BLaER1 (cell line): Measurements from ENCODE around the gene TMCO6.

Experiments used
- H3K27ac ChIP-seq: shearing (Covaris generic); formaldehyde crosslinking; 2 replicates; pipeline ENCODE4 v1.8.1; 2022
- H3K27me3 ChIP-seq: shearing (Covaris generic); formaldehyde crosslinking; 2 replicates; pipeline ENCODE4 v1.8.1; 2022
- H3K36me3 ChIP-seq: shearing (Covaris generic); formaldehyde crosslinking; 2 replicates; pipeline ENCODE4 v1.8.1; 2022
- H3K4me1 ChIP-seq: shearing (Covaris generic); formaldehyde crosslinking; 2 replicates; pipeline ENCODE4 v1.8.1; 2022
- H3K4me2 ChIP-seq: shearing (Covaris generic); formaldehyde crosslinking; 2 replicates; pipeline ENCODE4 v1.8.1; 2022
- H3K4me3 ChIP-seq: shearing (Covaris generic); formaldehyde crosslinking; 2 replicates; pipeline ENCODE4 v1.8.1; 2022
- H3K9ac ChIP-seq: shearing (Covaris generic); formaldehyde crosslinking; 2 replicates; pipeline ENCODE4 v1.8.1; 2022
- H3K9me3 ChIP-seq: shearing (Covaris generic); formaldehyde crosslinking; 2 replicates; pipeline ENCODE4 v1.8.1; 2022
- H4K20me1 ChIP-seq: shearing (Covaris generic); formaldehyde crosslinking; 2 replicates; pipeline ENCODE4 v1.8.1; 2022
- Cebpa-rat ChIP-seq: shearing (Covaris generic); IDR thresholded peaks from 2 replicates; pipeline ENCODE4 v1.8.1; 2022

Gene TMCO6

GRCh38 chr5:140671472-140672125 lies 32.3 kb downstream of the TMCO6 start:
- H4K20me1 ChIP-seq: peaks cover 50% of the 10 kb centered on the region
- no peak overlapping the region for H3K27ac ChIP-seq
- H3K36me3 ChIP-seq: peaks cover 100% of the 10 kb centered on the region
- H3K4me3 ChIP-seq: no peak overlapping the region
- H3K9ac ChIP-seq: no peak overlapping the region
- H3K9me3 ChIP-seq: no peaks in the 10 kb centered on the region
- no peaks in the 10 kb centered on the region for H3K27me3 ChIP-seq
- TF ChIP-seq Cebpa-rat: no peak
- peaks cover 8% of the 10 kb centered on the region; the same call in 1 of the 2 replicates for H3K4me1 ChIP-seq
- H3K4me2 ChIP-seq: no peak overlapping the region

- no peak for TF ChIP-seq Cebpa-rat
- no peaks in the 10 kb centered on the region for H3K9me3 ChIP-seq
- H3K4me1 ChIP-seq: no peaks in the 10 kb centered on the region
- no peak overlapping the region for H3K4me2 ChIP-seq
- peaks cover 40% of the 10 kb centered on the region for H4K20me1 ChIP-seq
- no peak overlapping the region for H3K4me3 ChIP-seq
- H3K9ac ChIP-seq: no peak overlapping the region
- no peak overlapping the region for H3K27ac ChIP-seq
- H3K27me3 ChIP-seq: no peaks in the 10 kb centered on the region
- H3K36me3 ChIP-seq: peaks cover 100% of the 10 kb centered on the region
These were observed 33.4 kb downstream of the TMCO6 start for GRCh38 chr5:140672455-140673186.

DNA sequence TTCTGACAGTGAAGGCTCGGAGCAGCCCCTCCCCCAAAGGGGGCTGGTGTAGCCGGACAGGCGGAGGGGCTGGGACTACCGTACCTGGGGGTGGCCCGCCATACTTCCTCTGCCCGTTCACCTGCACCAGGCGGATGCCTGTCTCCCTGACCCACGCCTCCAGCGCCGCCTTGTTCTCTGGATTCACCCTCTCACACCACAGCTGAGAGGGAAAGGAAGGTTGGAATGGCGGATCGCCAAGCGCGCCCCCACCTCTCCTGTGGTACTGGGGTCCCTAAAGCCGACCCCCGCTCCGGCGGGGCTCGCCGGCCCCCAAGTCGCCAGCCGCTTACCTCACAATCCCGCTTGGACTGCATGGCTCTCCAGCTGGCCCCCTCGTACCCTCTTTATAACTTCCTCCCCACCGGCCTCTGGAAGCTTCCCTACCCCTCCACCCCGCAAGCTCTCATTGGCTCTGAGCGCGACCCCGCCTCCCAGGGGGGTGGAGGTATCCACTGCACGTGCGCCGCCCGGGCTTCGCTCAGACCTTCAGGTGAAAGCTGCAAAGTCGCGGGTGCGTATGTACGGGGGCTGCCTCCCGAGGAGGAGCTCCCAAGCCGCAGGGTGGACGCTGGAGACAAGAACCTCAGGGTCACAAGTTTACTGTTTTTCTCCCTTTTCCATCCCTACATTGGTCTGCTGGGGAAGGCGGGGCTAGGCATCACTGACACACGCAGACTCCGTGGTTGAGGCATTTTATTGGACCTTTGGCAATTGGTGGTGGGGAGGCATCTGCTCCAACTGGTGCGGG lies 34.1 kb downstream of the TMCO6 start, which contains the start of gene DND1:
DND1 (minus strand) TSS at position 390 of the 790 bp plus-strand sequence; CDS start at position 356, 34 bp downstream.
- H3K9ac ChIP-seq: no peak within 1 kb of the TSS

DNA sequence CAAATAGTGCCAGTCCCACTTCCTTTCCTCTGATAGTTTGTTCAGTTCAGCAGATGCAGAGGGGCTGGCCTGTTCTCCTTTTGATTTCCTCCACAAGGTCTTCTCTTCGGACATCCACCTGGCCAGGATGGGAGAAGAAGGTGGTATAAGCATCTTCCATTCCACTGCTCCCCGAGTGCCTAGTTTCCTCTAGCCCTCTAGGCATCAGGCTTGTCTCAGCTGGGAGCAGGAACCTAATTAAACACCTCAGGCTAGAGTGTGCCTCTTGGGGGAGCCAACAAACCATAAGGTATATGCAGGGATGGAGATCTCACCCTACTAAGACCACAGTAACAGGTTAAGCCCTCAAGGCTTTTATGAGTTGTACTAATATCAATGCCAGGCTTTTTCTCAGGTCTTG lies 35.0 kb downstream of the TMCO6 start:
- Histone ChIP-seq H3K9me3 (no peaks in the 10 kb centered on the region), H4K20me1 (peaks cover 24% of the 10 kb centered on the region), H3K4me3 (no peak overlapping the region), H3K27me3 (no peaks in the 10 kb centered on the region), H3K9ac (no peak overlapping the region), H3K4me2 (no peak overlapping the region), H3K36me3 (peaks cover 100% of the 10 kb centered on the region), H3K27ac (no peak overlapping the region), H3K4me1 (no peaks in the 10 kb centered on the region)
- no peak for TF ChIP-seq Cebpa-rat

More for the DNA sequence above, 34.1 kb downstream of the TMCO6 start, which contains the start of gene DND1:
- Histone ChIP-seq H3K9me3 (no peaks in the 10 kb centered on the region), H4K20me1 (peaks cover 33% of the 10 kb centered on the region), H3K4me1 (no peaks in the 10 kb centered on the region), H3K36me3 (peaks cover 100% of the 10 kb centered on the region), H3K27me3 (no peaks in the 10 kb centered on the region), H3K4me2 (no peak within 1 kb of the TSS), H3K27ac (no peak within 1 kb of the TSS), H3K4me3 (no peak within 1 kb of the TSS)
- TF ChIP-seq Cebpa-rat: no peak

DNA sequence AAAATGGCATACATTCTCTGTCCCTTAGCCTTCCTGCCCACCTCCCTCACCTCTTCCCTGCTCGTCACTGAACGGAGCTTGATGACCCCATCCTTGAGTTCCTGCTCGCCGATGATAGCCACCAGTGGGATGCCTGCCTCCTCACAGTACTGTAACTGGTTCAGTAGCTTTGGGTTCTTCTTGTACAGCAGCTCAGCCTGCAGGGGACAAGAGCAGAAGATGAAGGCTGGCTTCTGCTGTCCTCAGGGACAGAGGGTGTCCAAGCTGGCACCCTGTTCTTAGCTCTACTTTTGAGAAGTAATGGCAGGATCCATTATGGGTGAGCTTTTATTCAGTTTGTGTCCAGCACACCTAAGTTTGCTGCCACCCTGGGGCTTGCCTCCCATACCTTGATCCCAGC lies 35.4 kb downstream of the TMCO6 start:
- Histone ChIP-seq H3K36me3 (peaks cover 100% of the 10 kb centered on the region), H3K9ac (no peak overlapping the region), H3K27me3 (no peaks in the 10 kb centered on the region), H3K4me1 (no peaks in the 10 kb centered on the region), H3K4me3 (no peak overlapping the region), H3K4me2 (no peak overlapping the region), H3K9me3 (no peaks in the 10 kb centered on the region), H3K27ac (no peak overlapping the region), H4K20me1 (peaks cover 20% of the 10 kb centered on the region)
- no peak for TF ChIP-seq Cebpa-rat

GRCh38 chr5:140677947-140678346 lies 38.7 kb downstream of the TMCO6 start:
- no peaks in the 10 kb centered on the region for H3K4me1 ChIP-seq
- H3K9ac ChIP-seq: no peak overlapping the region
- no peaks in the 10 kb centered on the region for H3K9me3 ChIP-seq
- peaks cover 100% of the 10 kb centered on the region for H3K36me3 ChIP-seq
- H4K20me1 ChIP-seq: peaks cover 9% of the 10 kb centered on the region; the same call in 1 of the 2 replicates
- no peaks in the 10 kb centered on the region; the same call in 1 of the 2 replicates for H3K27me3 ChIP-seq
- no peak overlapping the region for H3K27ac ChIP-seq
- H3K4me3 ChIP-seq: no peak overlapping the region
- H3K4me2 ChIP-seq: no peak overlapping the region
- no peak for TF ChIP-seq Cebpa-rat

GRCh38 chr5:140678993-140679392 lies 39.7 kb downstream of the TMCO6 start:
- Histone ChIP-seq H3K4me1 (no peaks in the 10 kb centered on the region), H3K27ac (no peak overlapping the region), H3K9ac (no peak overlapping the region), H3K4me3 (no peak overlapping the region), H3K36me3 (peaks cover 100% of the 10 kb centered on the region), H4K20me1 (no peaks in the 10 kb centered on the region), H3K9me3 (no peaks in the 10 kb centered on the region), H3K27me3 (no peaks in the 10 kb centered on the region; the same call in 1 of the 2 replicates), H3K4me2 (no peak overlapping the region)
- no peak for TF ChIP-seq Cebpa-rat

- peaks cover 59% of the 10 kb centered on the region for H3K36me3 ChIP-seq
- peak overlapping the region; percentile 96 for H3K4me3 ChIP-seq
- H3K4me2 ChIP-seq: peak overlapping the region; percentile 96
- peaks cover 31% of the 10 kb centered on the region for H3K4me1 ChIP-seq
- H3K27me3 ChIP-seq: no peaks in the 10 kb centered on the region
- peak overlapping the region; percentile 83 for H3K27ac ChIP-seq
- H3K9ac ChIP-seq: peak overlapping the region; percentile 93
- no peaks in the 10 kb centered on the region for H4K20me1 ChIP-seq
- no peaks in the 10 kb centered on the region for H3K9me3 ChIP-seq
- TF ChIP-seq Cebpa-rat: no peak
These were observed 51.2 kb downstream of the TMCO6 start for GRCh38 chr5:140690376-140690932.

DNA sequence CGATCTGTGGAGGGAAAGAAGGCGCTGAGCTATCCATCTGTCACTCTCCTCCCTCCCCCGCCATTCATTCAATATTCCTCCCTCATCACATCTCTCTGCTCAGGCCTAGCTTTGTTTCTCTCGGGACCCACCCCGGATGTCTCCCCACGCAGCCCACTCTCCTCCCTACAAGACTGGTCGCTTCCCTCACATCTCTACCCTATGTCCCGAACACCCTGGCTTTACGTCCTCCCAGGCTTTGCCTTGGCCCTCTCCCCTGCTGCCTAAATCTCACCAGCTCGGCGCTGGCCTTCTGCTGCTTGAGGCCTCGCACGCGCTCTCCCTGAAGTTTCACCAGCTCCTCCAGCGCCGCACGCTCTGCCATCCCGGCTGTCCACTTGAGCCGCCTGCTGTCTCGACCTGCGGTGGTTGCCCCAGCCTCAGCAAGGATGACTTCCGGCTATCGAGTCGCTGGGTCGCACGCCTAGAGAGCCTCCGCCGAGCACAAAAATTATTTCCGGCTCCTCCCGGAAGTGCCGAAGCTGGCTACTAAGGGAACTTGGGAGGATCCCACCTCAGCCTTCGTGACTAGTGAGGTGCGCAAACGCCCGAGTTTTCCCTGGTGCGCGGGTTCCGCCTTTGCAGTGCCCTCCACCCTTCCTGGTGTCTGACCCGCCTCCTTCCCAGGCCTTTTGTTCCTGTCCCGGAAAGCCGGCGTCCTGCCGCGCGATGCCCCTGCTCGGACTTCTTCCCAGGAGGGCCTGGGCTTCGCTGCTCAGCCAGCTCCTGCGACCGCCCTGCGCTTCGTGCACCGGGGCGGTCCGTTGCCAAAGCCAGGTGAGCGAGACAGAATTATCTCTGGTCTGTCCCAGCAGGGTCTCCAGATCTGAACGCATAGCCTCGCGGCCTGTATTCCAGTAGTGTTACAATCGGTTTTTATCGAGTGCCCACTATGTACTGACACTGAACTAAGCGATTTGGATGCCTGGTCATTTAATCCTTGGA lies 52.0 kb downstream of the TMCO6 start, which contains the start of the genes HARS1 and HARS2:
HARS1 (minus strand) TSS at position 430 of the 984 bp plus-strand sequence; CDS start at position 364, 66 bp downstream.
HARS2 (plus strand) TSS at position 515 of the 984 bp plus-strand sequence; CDS start at position 709, 194 bp downstream.
- H4K20me1 ChIP-seq: no peaks in the 10 kb centered on the region
- peak within 1 kb of the TSS; percentile 96 for H3K4me2 ChIP-seq
- H3K27me3 ChIP-seq: no peaks in the 10 kb centered on the region
- H3K36me3 ChIP-seq: peaks cover 60% of the 10 kb centered on the region
- H3K4me3 ChIP-seq: peak within 1 kb of the TSS; percentile 96
- peak within 1 kb of the TSS; percentile 83 for H3K27ac ChIP-seq
- H3K9me3 ChIP-seq: no peaks in the 10 kb centered on the region
- H3K4me1 ChIP-seq: peaks cover 31% of the 10 kb centered on the region
- H3K9ac ChIP-seq: peak within 1 kb of the TSS; percentile 93
- no peak for TF ChIP-seq Cebpa-rat
